Epithelial cell of esophagus (primary cell): ENCODE measurements around the gene PDXDC1.
"Not testable (repeated sequence)": the region's sequence is repeated elsewhere in the genome, so short reads cannot be mapped to it uniquely, and the experiment has no call there.

Experiments
- DNase-seq: peaks from one replicate; pipeline ENCODE4 v3.0.0; 2010; ENCODE audit warnings: low read depth
- H3K4me3 ChIP-seq: 2 replicates; pipeline ENCODE4 v1.5.1; 2011; ENCODE audit warnings: mild to moderate bottlenecking, low read length, control low read depth
- CTCF ChIP-seq: IDR thresholded peaks from 2 replicates; pipeline ENCODE4 v1.5.1; 2011; ENCODE audit warnings: low read depth, mild to moderate bottlenecking, low read length, control low read depth, inconsistent platforms; ENCODE audit not compliant: insufficient read depth; ENCODE audit errors: missing control alignments

The PDXDC1 gene

GRCh38 chr16:15037745-15038144 lies 62.9 kb downstream of the PDXDC1 start:
- TF ChIP-seq CTCF = no peak
- H3K4me3 ChIP-seq = no peak overlapping the region
- no peak for DNase-seq

GRCh38 chr16:15038689-15039088 lies 63.9 kb downstream of the PDXDC1 start:
- no peak overlapping the region for H3K4me3 ChIP-seq
- no peak for DNase-seq
- no peak for TF ChIP-seq CTCF

GRCh38 chr16:15041271-15042004 lies 66.6 kb downstream of the PDXDC1 start:
- TF ChIP-seq CTCF = no peak
- H3K4me3 ChIP-seq = no peak overlapping the region
- DNase-seq = no peak

GRCh38 chr16:15043344-15043743 lies 68.5 kb downstream of the PDXDC1 start:
- no peak for TF ChIP-seq CTCF
- no peak overlapping the region for H3K4me3 ChIP-seq
- peak; percentile 80 for DNase-seq

GRCh38 chr16:15044286-15044685 lies 69.5 kb downstream of the PDXDC1 start:
- H3K4me3 ChIP-seq = no peak overlapping the region
- DNase-seq = no peak
- no peak for TF ChIP-seq CTCF

- H3K4me3 ChIP-seq, DNase-seq: not testable (repeated sequence)
These were observed 70.4 kb downstream of the PDXDC1 start for GRCh38 chr16:15045270-15045669.

DNA sequence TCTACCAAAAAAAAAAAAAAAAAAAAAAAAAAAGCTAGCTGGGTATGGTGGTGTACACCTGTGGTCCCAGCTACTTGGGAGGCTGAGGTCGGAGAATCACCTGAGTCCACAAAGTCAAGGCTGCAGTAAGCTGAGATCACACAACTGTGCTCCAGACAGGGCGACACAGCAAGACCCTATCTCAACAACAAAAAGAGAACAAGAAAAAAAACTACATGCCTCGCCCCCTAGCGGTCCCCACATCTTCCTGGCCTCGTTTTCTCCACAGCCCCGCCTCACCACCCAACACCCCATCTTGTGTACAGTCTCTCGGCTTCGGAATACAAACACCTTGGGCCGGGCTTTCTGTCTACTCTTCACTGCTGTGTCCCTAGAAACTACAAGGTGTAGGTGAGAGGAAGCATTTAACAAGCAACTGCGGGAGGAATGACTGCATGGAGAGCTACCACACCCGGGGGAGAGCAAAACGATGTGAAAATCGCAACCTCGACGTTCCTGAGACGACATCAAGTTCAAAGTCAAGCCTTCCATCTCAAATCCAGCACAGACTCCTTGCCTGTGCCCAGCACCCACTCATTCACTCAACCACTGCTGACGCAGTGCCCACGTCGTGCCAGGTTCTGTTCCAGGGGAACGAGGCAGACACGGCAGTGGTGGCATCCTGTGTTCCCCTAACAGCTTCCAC lies 72.0 kb downstream of the PDXDC1 start:
- DNase-seq = no peak
- no peak overlapping the region for H3K4me3 ChIP-seq
- no peak for TF ChIP-seq CTCF
